COLO829 (cell line): Measurements from ENCODE around the gene VIPR2.
"Not testable (repeated sequence)": the region's sequence is repeated elsewhere in the genome, so short reads cannot be mapped to it uniquely, and the experiment has no call there.

ENCODE experiments used
- DNase-seq: peaks from one replicate; pipeline ENCODE4 v3.0.0; 2012; ENCODE audit warnings: low spot score

VIPR2 gene

GRCh38 chr7:159144758-159145489 lies at the start of gene VIPR2:
Gene VIPR2, minus strand, starts transcription at chr7:159144867. Its CDS starts 96 bp downstream, at chr7:159144771.
- no peak for DNase-seq

- no peak for DNase-seq
These were observed 49.0 kb upstream of the VIPR2 start for GRCh38 chr7:159193543-159194090.

DNA sequence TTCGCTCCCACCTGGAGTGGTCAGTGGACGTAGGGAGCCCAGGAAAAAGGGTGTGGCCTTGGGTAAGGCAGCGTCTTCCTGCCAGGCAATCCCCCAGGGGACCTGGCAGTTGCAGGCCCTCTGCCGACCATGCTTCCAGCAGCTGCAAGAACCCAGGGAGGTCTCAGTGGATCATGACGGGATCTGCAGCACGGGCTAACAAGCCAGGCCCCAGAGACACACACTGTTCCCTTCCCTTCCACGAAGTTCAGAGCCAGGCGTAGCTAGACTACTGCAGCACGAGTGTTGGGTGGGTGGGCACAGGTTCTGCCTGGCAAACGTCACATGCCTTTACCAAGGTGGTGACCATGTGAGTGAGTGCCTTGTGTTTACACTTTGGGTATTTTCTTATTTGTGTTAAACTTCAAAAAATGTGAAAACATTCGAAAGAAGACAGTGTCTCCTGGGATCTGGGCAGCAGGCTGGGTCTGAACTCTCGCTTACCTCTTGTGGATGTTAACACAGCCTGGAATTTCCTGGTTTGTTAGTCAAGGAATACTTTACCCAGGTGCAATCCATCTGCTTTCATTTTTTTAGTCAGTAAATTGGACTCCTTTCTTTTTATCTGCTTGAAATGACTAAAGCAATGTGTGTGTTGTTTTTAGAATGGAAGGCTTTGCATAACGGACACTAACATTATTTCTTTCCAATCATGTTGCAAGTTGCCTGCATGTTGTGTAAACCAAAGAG lies 48.2 kb upstream of the VIPR2 start:
- no peak for DNase-seq

DNA sequence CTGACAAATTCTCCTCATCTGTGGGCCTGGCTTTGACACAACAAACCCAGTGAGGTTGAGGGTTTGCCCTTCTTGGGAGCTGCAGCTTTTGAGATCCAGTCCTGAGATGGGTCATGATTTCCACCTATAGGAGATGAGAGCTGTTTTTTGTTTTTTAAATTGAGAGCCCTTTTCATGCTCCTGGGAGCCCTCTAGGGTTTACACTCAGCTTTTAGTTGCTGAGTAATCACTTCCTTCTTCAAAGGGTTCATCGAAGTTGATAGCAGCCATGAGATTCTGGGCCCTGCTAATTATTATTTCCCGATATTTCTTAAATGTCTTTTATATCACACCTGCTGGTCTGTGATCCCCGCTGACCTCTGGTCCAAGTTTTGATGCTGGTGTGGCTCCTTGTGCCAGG lies 47.3 kb upstream of the VIPR2 start:
- no peak for DNase-seq

- DNase-seq = no peak
These were observed 46.6 kb upstream of the VIPR2 start for GRCh38 chr7:159191236-159191635.

GRCh38 chr7:159188011-159188410 lies 43.3 kb upstream of the VIPR2 start:
- DNase-seq = no peak

DNA sequence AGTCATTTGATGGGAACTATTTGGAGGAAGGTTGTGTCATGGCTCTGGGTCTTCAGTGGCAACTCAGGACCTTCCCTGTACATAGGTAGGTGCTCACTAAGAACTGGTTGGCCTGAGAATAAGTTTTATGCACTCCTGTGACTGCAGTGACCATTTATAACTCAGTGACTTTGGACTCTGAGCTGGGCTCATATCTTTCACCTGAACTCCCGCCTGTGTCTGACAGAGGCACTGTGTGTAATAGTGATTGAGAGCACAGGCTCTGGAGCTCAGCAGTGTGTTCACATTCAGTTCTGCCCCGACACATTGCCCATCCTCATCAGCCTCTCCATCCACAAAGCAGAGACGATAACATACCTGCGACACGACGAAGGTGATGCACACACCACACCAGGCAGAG lies 34.6 kb upstream of the VIPR2 start:
- DNase-seq = no peak

DNA sequence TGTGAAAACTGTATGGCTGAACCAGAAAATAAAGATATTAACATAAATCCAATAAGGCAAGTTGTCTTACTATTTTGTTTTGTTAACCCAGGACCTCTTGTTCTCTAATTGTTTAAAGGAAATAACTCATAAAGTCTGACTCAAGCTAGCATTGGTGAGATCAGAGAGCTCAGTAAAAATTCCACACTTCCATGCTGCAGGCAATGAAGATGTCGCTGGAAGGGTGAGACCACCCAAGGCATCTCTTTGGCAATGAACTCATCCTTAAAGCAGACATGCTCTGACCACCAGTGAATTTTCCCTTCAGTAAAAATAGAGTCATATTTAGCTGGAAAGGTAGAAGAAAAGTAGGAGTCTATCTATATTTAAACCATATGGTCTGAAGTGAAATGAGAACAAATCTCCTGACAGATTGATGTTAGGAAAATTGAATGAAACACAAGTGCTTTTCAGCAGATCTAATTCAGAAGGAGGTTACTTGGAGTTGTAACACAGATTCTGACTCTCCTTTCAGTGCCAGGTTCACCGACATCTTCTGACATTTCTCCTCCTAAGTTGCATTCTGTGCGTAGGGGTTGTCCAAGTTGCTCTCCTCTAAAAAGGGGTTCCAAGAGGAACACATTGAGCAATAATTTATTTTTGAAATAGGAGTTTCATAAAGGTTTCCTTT lies 32.8 kb upstream of the VIPR2 start:
- no peak for DNase-seq

DNA sequence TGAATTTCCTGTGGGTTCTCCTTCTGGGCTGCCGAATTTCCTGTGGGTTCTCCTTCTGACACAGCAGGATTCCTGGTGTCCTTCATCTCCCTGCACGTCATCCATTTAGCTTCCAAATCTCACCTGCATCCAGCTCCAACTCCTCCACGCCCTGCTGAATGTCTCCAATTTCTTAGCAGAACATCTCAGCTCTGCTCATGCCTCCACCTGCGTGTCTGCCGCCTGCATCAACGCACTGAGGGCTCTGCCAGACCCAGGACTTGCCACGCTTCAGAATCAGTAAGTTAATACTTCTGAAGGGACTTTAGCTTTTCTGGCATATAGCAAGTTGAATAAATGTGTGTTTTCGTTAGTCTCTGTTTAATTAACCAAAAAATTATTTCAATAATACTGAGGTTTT lies 31.1 kb upstream of the VIPR2 start:
- DNase-seq = no peak

DNA sequence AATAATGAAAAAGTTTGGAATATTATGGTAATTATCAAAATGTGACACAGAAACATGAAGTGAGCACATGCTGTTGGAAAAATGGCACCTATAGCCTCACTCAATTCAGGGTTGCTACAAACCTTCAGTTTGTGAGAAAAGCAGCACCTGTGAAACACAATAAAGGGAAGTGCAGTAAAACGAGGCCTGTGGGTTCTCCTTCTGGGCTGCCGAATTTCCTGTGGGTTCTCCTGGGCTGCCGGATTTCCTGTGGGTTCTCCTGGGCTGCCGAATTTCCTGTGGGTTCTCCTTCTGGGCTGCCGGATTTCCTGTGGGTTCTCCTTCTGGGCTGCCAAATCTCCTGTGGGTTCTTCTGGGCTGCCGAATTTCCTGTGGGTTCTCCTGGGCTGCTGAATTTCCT lies 30.4 kb upstream of the VIPR2 start:
- DNase-seq = not testable (repeated sequence)

DNA sequence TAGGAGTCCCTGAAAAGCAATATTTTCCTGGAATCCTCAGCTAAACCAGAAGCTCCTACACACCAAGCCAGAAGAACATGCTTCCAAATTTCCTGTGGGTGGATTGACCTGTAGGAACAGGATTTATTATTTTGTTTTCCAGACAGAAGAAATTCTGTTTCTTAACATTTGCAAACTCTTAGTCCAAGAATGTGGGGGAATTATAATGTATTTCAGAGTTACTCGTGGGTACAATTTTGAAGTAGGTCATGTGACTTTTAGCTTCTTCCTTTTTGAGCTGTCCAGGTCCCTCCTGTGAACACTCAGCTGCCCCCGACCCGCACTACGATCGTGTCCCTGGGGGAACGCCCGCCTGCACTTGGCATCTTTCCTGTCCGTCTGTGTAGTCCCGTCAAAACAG lies 27.7 kb upstream of the VIPR2 start:
- DNase-seq = no peak

- DNase-seq = no peak
These were observed 24.7 kb upstream of the VIPR2 start for GRCh38 chr7:159169391-159169790.

- no peak for DNase-seq
These were observed 22.5 kb upstream of the VIPR2 start for GRCh38 chr7:159167139-159167538.

DNA sequence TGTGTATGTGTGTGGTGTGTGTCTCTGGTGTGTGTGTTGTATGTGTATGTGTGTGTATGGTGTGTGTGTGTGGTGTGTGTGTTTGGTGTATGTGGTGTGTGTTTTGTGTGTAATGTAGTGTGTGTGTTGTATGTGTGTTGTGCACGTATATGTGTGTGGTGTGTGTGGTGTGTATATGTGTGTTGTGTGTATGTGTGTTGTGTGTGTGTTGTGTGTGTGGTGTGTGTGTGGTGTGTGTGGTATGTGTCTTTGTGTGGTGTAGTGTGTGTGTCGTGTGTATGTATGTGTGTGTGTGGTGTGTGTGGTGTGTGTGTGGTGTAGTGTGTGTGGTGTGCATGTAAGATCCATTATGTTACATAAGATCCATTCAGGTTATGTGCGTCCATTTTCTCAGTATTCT lies 21.9 kb upstream of the VIPR2 start:
- no peak for DNase-seq

GRCh38 chr7:159165352-159165751 lies 20.7 kb upstream of the VIPR2 start:
- no peak for DNase-seq

DNA sequence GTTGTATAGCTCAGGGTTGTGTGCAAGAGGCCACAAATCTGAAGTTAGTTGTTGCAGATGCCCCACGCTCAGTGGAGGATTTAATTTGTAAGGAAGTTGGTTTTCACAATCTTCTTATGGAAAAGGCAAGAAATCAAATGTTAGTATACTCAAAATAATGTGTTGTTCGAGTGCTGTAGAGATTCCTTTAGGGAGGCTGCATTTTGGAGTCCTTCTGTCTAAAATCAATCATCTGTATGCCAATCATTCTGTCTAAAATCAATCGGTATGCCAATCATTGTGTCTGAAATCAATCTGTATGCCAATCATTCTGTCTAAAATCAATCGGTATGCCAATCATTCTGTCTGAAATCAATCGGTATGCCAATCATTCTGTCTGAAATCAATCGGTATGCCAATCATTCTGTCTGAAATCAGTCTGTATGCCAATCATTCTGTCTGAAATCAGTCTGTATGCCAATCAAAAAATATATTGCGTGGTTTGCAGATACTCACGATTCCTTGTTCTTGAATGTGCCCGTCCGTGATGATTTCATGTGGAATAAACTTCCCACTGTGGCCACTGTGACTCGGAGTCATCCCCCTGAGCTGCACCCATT lies 19.1 kb upstream of the VIPR2 start:
- not testable (repeated sequence) for DNase-seq

DNA sequence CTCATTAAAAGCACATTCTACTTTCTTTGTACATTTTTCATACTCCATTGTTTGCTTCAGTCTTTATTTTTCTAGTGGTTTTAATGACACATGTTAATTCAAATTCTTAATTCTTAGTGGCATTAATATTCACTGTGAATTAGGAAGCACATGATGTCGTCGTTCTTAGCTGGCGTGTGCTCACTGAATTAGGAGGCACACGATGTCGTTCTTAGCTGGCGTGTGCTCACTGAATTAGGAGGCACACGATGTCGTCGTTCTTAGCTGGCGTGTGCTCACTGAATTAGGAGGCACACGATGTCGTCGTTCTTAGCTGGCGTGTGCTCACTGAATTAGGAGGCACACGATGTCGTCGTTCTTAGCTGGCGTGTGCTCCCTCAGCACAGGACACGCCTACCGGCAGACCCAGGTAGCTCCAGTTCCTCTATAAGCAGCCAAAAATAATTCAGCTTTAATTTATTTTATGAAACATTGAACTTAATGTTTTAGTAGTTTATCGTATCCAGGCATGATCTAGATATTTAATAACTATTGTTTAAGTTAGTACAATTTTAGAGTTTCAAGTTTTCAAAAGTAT lies 17.5 kb upstream of the VIPR2 start:
- not testable (repeated sequence) for DNase-seq

DNA sequence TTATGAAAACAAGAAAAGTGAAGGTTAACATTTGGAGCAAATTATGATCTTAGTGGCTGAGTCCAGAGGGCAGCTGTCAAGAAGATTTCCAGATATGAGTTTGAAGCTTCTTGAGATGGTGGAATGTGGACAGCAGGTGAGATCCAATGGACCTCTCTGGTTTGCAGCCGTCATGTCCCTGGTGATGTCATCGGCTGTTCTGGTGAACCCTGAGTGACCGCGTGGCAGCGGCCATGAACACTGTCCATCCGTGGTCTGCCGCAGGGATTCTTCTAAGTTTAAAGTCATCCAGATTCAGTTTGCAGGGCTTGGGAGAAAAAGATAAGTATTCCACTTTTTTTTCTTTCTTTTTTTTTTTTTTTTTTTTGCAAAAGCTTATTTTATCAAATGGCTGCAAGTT lies 15.8 kb upstream of the VIPR2 start:
- no peak for DNase-seq

DNA sequence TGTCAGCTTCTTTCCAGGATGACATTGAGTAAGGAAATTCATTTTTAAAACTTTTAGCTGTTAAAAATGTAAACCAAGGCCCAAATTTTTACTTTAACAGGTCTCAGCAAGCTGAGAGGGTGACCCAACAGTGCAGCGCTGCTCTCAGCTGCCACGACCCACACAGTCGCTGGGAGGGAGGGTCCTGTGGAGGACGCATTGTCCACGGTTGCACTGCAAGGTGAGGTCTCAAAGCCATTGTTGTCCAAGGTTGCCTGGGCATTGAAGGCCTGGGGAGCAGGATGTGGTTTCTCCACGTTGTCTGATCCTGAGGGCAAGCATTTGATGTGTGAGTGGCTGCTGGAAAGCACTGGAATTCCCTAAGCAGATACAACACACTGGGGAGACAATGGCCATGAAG lies 15.1 kb upstream of the VIPR2 start:
- no peak for DNase-seq

DNA sequence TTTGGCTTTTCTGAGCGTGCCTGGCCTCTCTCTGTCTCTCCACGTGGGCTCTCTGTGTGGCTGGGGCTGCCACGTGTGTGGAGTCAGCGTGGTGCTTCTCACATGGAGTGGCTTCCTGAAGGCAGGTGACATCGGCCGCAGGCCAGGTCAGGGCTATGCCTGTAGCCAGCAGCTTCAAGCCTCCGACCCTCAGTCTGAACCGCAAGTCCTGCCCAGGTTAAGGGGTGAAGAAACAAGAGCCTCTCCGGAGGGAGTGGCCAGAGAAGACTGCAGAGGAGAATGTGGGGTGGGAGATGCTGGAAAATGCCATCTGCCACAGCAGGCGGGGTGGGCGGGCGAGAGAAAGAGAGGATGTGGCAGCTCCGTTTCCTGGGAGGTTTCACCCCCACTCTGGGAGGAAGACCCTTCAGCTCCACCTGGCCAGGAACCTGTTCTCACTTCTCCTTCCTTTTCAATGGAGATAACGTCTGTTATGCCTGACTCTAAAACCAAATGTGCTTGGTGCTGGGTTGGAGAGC lies 14.3 kb upstream of the VIPR2 start:
- DNase-seq = no peak

DNA sequence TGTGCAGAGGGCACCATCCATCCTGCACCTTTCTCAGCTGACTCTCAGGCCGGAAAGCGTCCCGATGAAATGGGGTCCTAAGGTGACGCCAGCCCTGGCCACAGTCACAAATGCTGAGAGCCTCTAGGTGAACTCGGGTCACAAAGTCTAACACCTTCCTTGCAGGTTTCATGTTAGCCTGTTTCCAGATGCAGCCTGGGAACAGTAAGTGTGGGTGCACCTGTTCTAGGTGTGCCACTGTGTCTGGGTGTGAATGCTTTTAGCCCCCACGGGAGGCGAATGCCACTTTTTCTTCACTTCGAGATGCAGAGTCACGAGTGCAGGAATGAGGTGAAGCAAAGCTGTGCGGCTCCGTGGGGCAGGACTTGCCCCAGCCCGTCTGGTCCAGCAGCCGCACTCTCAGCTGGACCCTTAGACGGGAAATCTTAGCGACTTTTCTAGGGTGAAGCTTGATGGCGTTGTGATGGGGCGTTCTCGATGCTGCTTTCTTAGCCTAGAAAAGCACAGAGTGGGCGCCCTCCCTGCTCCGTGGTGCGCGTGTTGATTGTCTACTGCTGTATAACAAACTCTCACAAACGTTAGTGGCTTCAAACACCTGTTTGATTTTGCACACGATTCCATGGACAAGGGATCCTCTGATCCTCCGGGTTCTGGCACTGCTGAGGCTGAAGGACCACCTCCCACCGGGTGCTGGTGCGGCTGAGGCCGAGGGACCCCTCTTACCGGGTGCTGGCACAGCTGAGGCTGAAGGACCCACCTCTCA lies 13.6 kb upstream of the VIPR2 start:
- no peak for DNase-seq
